Esophagus muscularis mucosa (tissue), 4 donors: ENCODE data around the gene CENPQ. TPM values are rescaled to one million over a fixed set of nuclear protein-coding genes. Genes with fewer than 3 reads are reported as not detected.

ENCODE experiments used
- DNase-seq: peaks from one replicate; pipeline ENCODE4 v3.0.0-alpha.2; 2017; ENCODE audit errors: extremely low spot score
- H3K27ac ChIP-seq, 4 donors: fragments of 200-600 bp; sonication (generic); replicated peaks in 1 of 4; 1 replicate in 3 of 4; 2 replicates in 1 of 4; pipeline ENCODE4 v1.5.1; 2016 to 2019; ENCODE audit warnings: mild to moderate bottlenecking in 1 of 4
- H3K27me3 ChIP-seq, 4 donors: fragments of 200-600 bp; sonication (generic); one replicate each; pipeline versions ENCODE4 v1.5.1 to v1.6.0; 2016 to 2019
- H3K36me3 ChIP-seq, 4 donors: fragments of 200-600 bp; sonication (generic); one replicate each; pipeline ENCODE4 v1.5.1; 2016 to 2019
- H3K4me1 ChIP-seq, 4 donors: fragments of 200-600 bp; sonication (generic); one replicate each; pipeline ENCODE4 v1.5.1; 2016 to 2019
- H3K4me3 ChIP-seq, 4 donors: fragments of 200-600 bp; sonication (generic); 1 replicate in 2 of 4; 2 replicates in 2 of 4; pipeline ENCODE4 v1.5.1; 2016 to 2019; ENCODE audit warnings: mild to moderate bottlenecking in 4 of 4, moderate library complexity in 1 of 4
- H3K9me3 ChIP-seq, 4 donors: fragments of 200-600 bp; sonication (generic); 1 replicate in 3 of 4; 2 replicates in 1 of 4; pipeline ENCODE4 v1.5.1; 2016 to 2019
- CTCF ChIP-seq, 3 experiments: fragments of 200-600 bp in 2 of 3; fragments of 450-650 bp in 1 of 3; sonication (generic) in 2 of 3; IDR thresholded peaks; one replicate each; pipeline ENCODE4 v1.5.1; 2017 to 2019; ENCODE audit warnings: antibody characterized with exemption in 3 of 3, mild to moderate bottlenecking in 2 of 3, moderate library complexity in 1 of 3
- EP300 ChIP-seq: sonication (generic); formaldehyde crosslinking; IDR thresholded peaks from one replicate; pipeline ENCODE4 v1.6.1; 2017; ENCODE audit warnings: antibody characterized with exemption
- POLR2A ChIP-seq: fragments of 450-650 bp; IDR thresholded peaks from one replicate; pipeline ENCODE4 v1.6.1; 2017; ENCODE audit warnings: antibody characterized with exemption, moderate library complexity, mild to moderate bottlenecking, low read depth
- POLR2AphosphoS5 ChIP-seq, 2 donors: sonication (generic); formaldehyde crosslinking; IDR thresholded peaks; one replicate each; pipeline ENCODE4 v1.6.1; 2017; ENCODE audit warnings: antibody characterized with exemption in 2 of 2
- WGBS: methylation state at CpG from one replicate; pipeline ENCODE4 v1.1.5; 2018; 5-methylcytosine and 5-hydroxymethylcytosine counted together
- intact Hi-C: fragments of 100-400 bp; cut with DNase I; formaldehyde crosslinking; loops from one replicate; pipeline ENCODE4 v1.15.1; 2023
- total RNA-seq, 4 donors: library from RNA; depleted of rRNA; stranded (reverse); fragments of >200 nt; gene quantifications; one replicate each; pipeline versions ENCODE4 v1.1.0 to v1.2.1, GENCODE V29; 2016

CENPQ gene
- total RNA-seq, 4 donors from 2014 or later, result 2.9 to 5.6 (median 4.7) TPM

GRCh38 chr6:49509342-49509741 lies 46.2 kb downstream of the CENPQ start:
- TF ChIP-seq CTCF (IDR thresholded peaks at IDR 0.05) (no peak), POLR2AphosphoS5 (IDR thresholded peaks at IDR 0.05) (no peak), EP300 (no peak), POLR2A (no peak)
- no peak overlapping the region for H3K4me3 ChIP-seq
- intact Hi-C loops, result no loop called here
- 79% methylated on average over 3 of the region's 3 CpGs for WGBS
- no peaks in the 10 kb centered on the region for H3K27me3 ChIP-seq
- H3K9me3 ChIP-seq, result no peaks in the 10 kb centered on the region
- no peak overlapping the region for H3K27ac ChIP-seq
- no peaks in the 10 kb centered on the region for H3K36me3 ChIP-seq
- no peaks in the 10 kb centered on the region for H3K4me1 ChIP-seq
- DNase-seq, result no peak

- no peak for DNase-seq
- H3K27ac ChIP-seq, result no peak overlapping the region
- H3K27me3 ChIP-seq, result no peaks in the 10 kb centered on the region
- no peaks in the 10 kb centered on the region for H3K4me1 ChIP-seq
- H3K9me3 ChIP-seq, result no peaks in the 10 kb centered on the region
- no peaks in the 10 kb centered on the region for H3K36me3 ChIP-seq
- no peak overlapping the region for H3K4me3 ChIP-seq
- intact Hi-C loops, result no loop called here
- TF ChIP-seq EP300, result no peak
- TF ChIP-seq POLR2A, result no peak
- TF ChIP-seq POLR2AphosphoS5 (IDR thresholded peaks at IDR 0.05), result no peak
- 86% methylated on average over 2 of the region's 2 CpGs for WGBS
Observed at GRCh38 chr6:49513153-49513989, 50.2 kb downstream of the CENPQ start.

DNA sequence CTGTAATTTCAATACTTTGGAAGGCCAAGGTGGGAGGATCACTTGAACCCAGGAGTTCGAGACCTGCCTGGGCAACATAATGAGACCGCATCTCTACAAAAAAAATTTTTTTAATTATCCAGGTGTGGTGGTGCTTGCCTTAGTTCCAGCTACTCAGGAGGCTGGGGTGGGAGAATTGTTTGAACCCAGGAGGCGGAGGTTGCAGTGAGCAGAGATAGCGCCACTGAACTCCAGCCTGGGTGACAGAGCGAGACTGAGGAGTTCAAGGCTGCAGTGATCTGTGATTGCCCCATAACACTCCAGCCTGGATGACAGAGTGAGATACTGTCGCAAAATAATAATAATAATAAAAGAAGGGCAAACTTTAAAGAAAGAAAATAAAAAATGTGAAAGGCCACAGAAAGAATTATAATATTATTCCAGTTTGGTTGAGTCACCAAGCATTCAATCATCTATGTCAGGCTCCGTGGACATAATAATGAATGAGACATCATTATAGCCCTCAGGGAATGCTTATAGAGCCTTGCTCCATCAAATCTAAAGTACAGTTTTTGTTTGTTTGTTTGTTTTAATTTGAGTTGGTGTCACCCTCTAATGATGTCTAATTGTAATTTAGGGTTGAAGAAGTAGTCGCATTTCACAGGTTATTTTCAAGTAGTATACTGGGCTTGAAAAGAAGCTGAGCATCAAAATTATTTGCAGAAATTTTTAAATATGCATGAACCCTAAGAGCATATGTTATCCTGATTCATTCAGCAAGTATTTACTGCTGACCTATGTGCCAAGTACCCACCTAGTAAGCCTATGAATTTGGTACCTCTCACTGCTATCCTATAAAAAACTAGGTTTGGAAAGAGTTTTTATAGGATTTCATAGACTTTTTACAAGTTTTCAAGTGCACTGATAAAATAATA lies 51.7 kb downstream of the CENPQ start:
- 90% methylated on average over 6 of the region's 8 CpGs for WGBS
- Histone ChIP-seq H3K27ac (no peak overlapping the region), H3K9me3 (no peaks in the 10 kb centered on the region), H3K27me3 (no peaks in the 10 kb centered on the region), H3K36me3 (no peaks in the 10 kb centered on the region), H3K4me3 (no peak overlapping the region), H3K4me1 (no peaks in the 10 kb centered on the region)
- DNase-seq, result no peak
- no peak for TF ChIP-seq POLR2AphosphoS5 (IDR thresholded peaks at IDR 0.05)
- no peak for TF ChIP-seq EP300
- TF ChIP-seq POLR2A, result no peak
- TF ChIP-seq CTCF (IDR thresholded peaks at IDR 0.05), result no peak
- intact Hi-C loops, result no loop called here

DNA sequence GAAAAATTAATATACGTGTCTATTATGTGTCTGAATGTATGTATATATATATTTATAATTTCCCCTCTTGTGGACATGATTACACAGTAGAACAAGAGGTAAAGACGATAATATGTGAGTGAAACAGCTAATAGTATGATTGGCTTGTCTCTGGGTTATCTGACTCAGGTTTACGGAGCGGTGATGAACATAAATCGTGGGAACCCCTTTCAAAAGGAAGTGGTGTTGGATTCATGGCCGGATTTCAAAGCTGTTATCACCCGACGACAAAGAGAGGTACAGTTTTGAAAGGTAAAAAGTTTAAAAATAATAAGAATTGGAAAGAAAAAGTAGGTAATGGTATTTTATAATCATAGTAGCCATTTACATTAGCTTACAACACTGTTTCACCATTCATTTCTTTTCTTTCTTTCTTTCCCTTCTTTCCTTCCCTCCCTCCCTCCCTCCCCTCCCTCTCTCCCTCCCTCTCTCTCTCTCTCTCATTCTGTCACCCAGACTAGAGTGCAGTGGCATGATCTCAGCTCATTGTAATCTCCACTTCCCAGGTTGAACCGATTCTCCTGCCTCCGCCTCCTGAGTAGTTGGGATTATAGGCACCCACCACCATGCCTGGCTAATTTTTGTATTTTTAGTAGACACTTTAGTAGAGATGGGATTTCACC lies 52.4 kb downstream of the CENPQ start:
- intact Hi-C loops, result no loop called here
- no peak overlapping the region for H3K4me3 ChIP-seq
- H3K9me3 ChIP-seq, result no peaks in the 10 kb centered on the region
- no peak overlapping the region for H3K27ac ChIP-seq
- WGBS, result 83% methylated on average over 10 of the region's 10 CpGs
- no peaks in the 10 kb centered on the region for H3K27me3 ChIP-seq
- TF ChIP-seq POLR2AphosphoS5 (IDR thresholded peaks at IDR 0.05) (no peak), POLR2A (no peak), CTCF (IDR thresholded peaks at IDR 0.05) (no peak)
- DNase-seq, result no peak
- H3K4me1 ChIP-seq, result no peaks in the 10 kb centered on the region
- H3K36me3 ChIP-seq, result no peaks in the 10 kb centered on the region

GRCh38 chr6:49516147-49516505 lies 53.0 kb downstream of the CENPQ start:
- Histone ChIP-seq H3K9me3 (no peaks in the 10 kb centered on the region), H3K27ac (no peak overlapping the region), H3K4me1 (no peaks in the 10 kb centered on the region), H3K36me3 (no peaks in the 10 kb centered on the region), H3K27me3 (no peaks in the 10 kb centered on the region), H3K4me3 (no peak overlapping the region)
- WGBS, result 86% methylated on average over 4 of the region's 4 CpGs
- no peak for DNase-seq
- intact Hi-C loops, result no loop called here
- TF ChIP-seq EP300, result no peak
- no peak for TF ChIP-seq CTCF (IDR thresholded peaks at IDR 0.05)
- TF ChIP-seq POLR2A, result no peak
- no peak for TF ChIP-seq POLR2AphosphoS5 (IDR thresholded peaks at IDR 0.05)
